B cell (primary cell): ENCODE results near the gene CHCHD3. TPM values are rescaled to one million over a fixed set of nuclear protein-coding genes. Genes with fewer than 3 reads are reported as not detected.
A peak's percentile ranks its signal among the peaks of the same experiment; 100 is the strongest.

Source experiments
- ATAC-seq: fragments of 200-7000 bp; cut with Tn5 transposase; one replicate; pipeline ENCODE4 v1.10.0; 2021; ENCODE audit warnings: low read depth, mild to moderate bottlenecking, moderate number of reproducible peaks, moderate library complexity
- CTCF ChIA-PET: fragments of 350-600 bp; sonication (Branson Sonifier 250); formaldehyde crosslinking; loops from one replicate; lab custom pipeline; 2021; ENCODE audit warnings: antibody characterized with exemption, inconsistent platforms; lab: Charles Lee
- POLR2A ChIA-PET: fragments of 350-600 bp; sonication (Branson Sonifier 250); formaldehyde crosslinking; loops from one replicate; lab custom pipeline; 2021; ENCODE audit warnings: antibody characterized with exemption; lab: Charles Lee
- DNase-seq: peaks from one replicate; pipeline ENCODE4 v3.0.0; 2013
- H2AFZ ChIP-seq: 2 replicates; pipeline ENCODE4 v1.6.1; 2012; ENCODE audit warnings: mild to moderate bottlenecking, low read depth, low read length; ENCODE audit not compliant: insufficient read depth, poor library complexity, severe bottlenecking
- H3K27ac ChIP-seq, 2 donors: 1 replicate in 1 of 2; 2 replicates in 1 of 2; pipeline ENCODE4 v1.5.1; 2012 to 2013; ENCODE audit warnings: low read length in 2 of 2, mild to moderate bottlenecking in 2 of 2, moderate library complexity in 1 of 2
- H3K27me3 ChIP-seq, 4 experiments: fragments of 200-600 bp in 1 of 4; sonication (generic) in 1 of 4; replicated peaks in 1 of 4; 1 replicate in 2 of 4; 2 replicates in 2 of 4; pipeline versions ENCODE4 v1.6.1 to v1.7.0; 2013 to 2016; ENCODE audit warnings: low read length in 3 of 4, mild to moderate bottlenecking in 2 of 4, mixed read lengths in 1 of 4, moderate library complexity in 1 of 4; ENCODE audit not compliant: insufficient read depth in 4 of 4, control insufficient read depth in 3 of 4; ENCODE audit errors: control extremely low read depth in 1 of 4
- H3K36me3 ChIP-seq, 2 experiments: replicated peaks in 1 of 2; 1 replicate in 1 of 2; 2 replicates in 1 of 2; pipeline versions ENCODE4 v1.6.1 to v1.7.1; 2013; ENCODE audit warnings: low read length in 1 of 2; ENCODE audit not compliant: insufficient read depth in 2 of 2, control insufficient read depth in 1 of 2; ENCODE audit errors: control extremely low read depth in 1 of 2, extremely low read depth in 1 of 2
- H3K4me1 ChIP-seq, 2 donors: fragments of 200-600 bp in 1 of 2; sonication (generic) in 1 of 2; 1 replicate in 1 of 2; 2 replicates in 1 of 2; pipeline versions ENCODE4 v1.5.1 to v1.6.1; 2013 to 2017; ENCODE audit warnings: low read length in 2 of 2; ENCODE audit not compliant: control insufficient read depth in 2 of 2, insufficient read depth in 2 of 2
- H3K4me2 ChIP-seq: replicated peaks from 2 replicates; pipeline ENCODE3; 2012; ENCODE audit warnings: mild to moderate bottlenecking, low read depth, low read length; ENCODE audit not compliant: poor library complexity, severe bottlenecking
- H3K4me3 ChIP-seq, 5 experiments: fragments of 200-600 bp in 1 of 5; sonication (generic) in 1 of 5; 1 replicate in 3 of 5; 2 replicates in 2 of 5; pipeline versions ENCODE4 v1.5.1 to v1.7.0; 2011 to 2016; ENCODE audit warnings: low read length in 4 of 5, mild to moderate bottlenecking in 4 of 5, low read depth in 2 of 5, control low read depth in 1 of 5, moderate library complexity in 1 of 5; ENCODE audit not compliant: insufficient read depth in 1 of 5; ENCODE audit errors: control extremely low read depth in 1 of 5, extremely low read depth in 1 of 5
- H3K79me2 ChIP-seq: fragments of 200-600 bp; sonication (generic); one replicate; pipeline ENCODE4 v1.6.0; 2016; ENCODE audit warnings: low read length; ENCODE audit not compliant: control insufficient read depth, insufficient read depth
- H3K9ac ChIP-seq: fragments of 200-600 bp; sonication (generic); 2 replicates; pipeline ENCODE4 v1.6.1; 2017; ENCODE audit warnings: mild to moderate bottlenecking, low read length, moderate library complexity
- H3K9me3 ChIP-seq, 3 donors: one replicate each; pipeline versions ENCODE4 v1.6.1 to v1.7.1; 2013; ENCODE audit warnings: low read length in 2 of 3; ENCODE audit not compliant: control insufficient read depth in 2 of 3, insufficient read depth in 1 of 3; ENCODE audit errors: control extremely low read depth in 1 of 3
- H4K20me1 ChIP-seq: 2 replicates; pipeline ENCODE4 v1.6.0; 2012; ENCODE audit warnings: mild to moderate bottlenecking, low read length; ENCODE audit not compliant: insufficient read depth, control insufficient read depth, poor library complexity, severe bottlenecking
- H3K27ac Mint-ChIP-seq: one replicate; pipeline ENCODE4 v1.8.0; 2021; ENCODE audit warnings: mixed read lengths
- H3K27me3 Mint-ChIP-seq: one replicate; pipeline ENCODE4 v1.8.0; 2021; ENCODE audit warnings: mixed read lengths
- H3K4me1 Mint-ChIP-seq: one replicate; pipeline ENCODE4 v1.8.0; 2021; ENCODE audit warnings: mixed read lengths
- H3K4me3 Mint-ChIP-seq: one replicate; pipeline ENCODE4 v1.8.0; 2021; ENCODE audit warnings: mixed read lengths
- H3K9me3 Mint-ChIP-seq: one replicate; pipeline ENCODE4 v1.8.0; 2022; ENCODE audit warnings: mixed read lengths; ENCODE audit not compliant: insufficient read depth
- CTCF ChIP-seq: fragments of 200-600 bp; IDR thresholded peaks from one replicate; pipeline ENCODE4 v1.8.0; 2022; ENCODE audit warnings: antibody characterized with exemption, mild to moderate bottlenecking
- EZH2 ChIP-seq: IDR thresholded peaks from 2 replicates; pipeline ENCODE4 v1.6.1; 2012; ENCODE audit warnings: borderline replicate concordance, low read depth, mild to moderate bottlenecking, moderate library complexity, low read length; ENCODE audit not compliant: insufficient read depth, poor library complexity, severe bottlenecking
- WGBS: methylation state at CpG from one replicate; pipeline ENCODE4 v1.1.5; 2013; ENCODE audit warnings: missing lambda C conversion rate; ENCODE audit not compliant: insufficient coverage; 5-methylcytosine and 5-hydroxymethylcytosine counted together
- intact Hi-C: fragments of 100-400 bp; cut with micrococcal nuclease; formaldehyde crosslinking; loops from one replicate; pipeline ENCODE4 v1.10.0; 2022
- polyA plus RNA-seq: library from polyadenylated mRNA; depleted of rRNA; stranded (reverse); fragments of >200 nt; gene quantifications from 2 replicates; pipeline ENCODE4 v1.2.3, GENCODE V29; 2012
- total RNA-seq, 2 donors: library from RNA; stranded (reverse); fragments of 120-200 nt in 1 of 2; gene quantifications; 1 replicate in 1 of 2; 2 replicates in 1 of 2; pipeline versions ENCODE4 v1.2.3 to v1.2.4, GENCODE V29; 2013 to 2022

CHCHD3 gene
- total and polyA plus RNA-seq, 2 donors (not counting 1 experiment from before 2014, with no cell fraction given), result 20.1 to 38.4 TPM

- H3K4me1 ChIP-seq, result peaks cover 12 to 13% of the 10 kb centered on the region in 2 donors
- peaks cover 13% of the 10 kb centered on the region for H4K20me1 ChIP-seq
- DNase-seq, result peak; percentile 9
- peaks cover 60% of the 10 kb centered on the region for H3K79me2 ChIP-seq
- H3K27ac Mint-ChIP-seq, result no peak overlapping the region
- H3K9me3 Mint-ChIP-seq, result no peaks in the 10 kb centered on the region
- no peak overlapping the region for H3K4me2 ChIP-seq
- H3K27me3 ChIP-seq, result no peaks in the 10 kb centered on the region
- H3K4me3 ChIP-seq, result no peak overlapping the region
- H3K4me1 Mint-ChIP-seq, result peaks cover 36% of the 10 kb centered on the region
- H3K4me3 Mint-ChIP-seq, result no peak overlapping the region
- no peak overlapping the region for H2AFZ ChIP-seq
- no peaks in the 10 kb centered on the region for H3K27me3 Mint-ChIP-seq
- POLR2A ChIA-PET, result no interaction called here
- no peak for TF ChIP-seq CTCF
- no peak for TF ChIP-seq EZH2
- H3K9me3 ChIP-seq, result no peaks in the 10 kb centered on the region
- peaks cover 0 to 3% of the 10 kb centered on the region in 2 experiments for H3K36me3 ChIP-seq
- no peak overlapping the region for H3K9ac ChIP-seq
- WGBS, result 100% methylated on average over 4 of the region's 6 CpGs
- intact Hi-C loops, result no loop called here
- no peak for ATAC-seq
- CTCF ChIA-PET, result no interaction called here
- H3K27ac ChIP-seq, result no peak overlapping the region
Observed at GRCh38 chr7:133060004-133060403, 21.9 kb downstream of the CHCHD3 start.

- Histone ChIP-seq H3K4me1 (peaks cover 12 to 13% of the 10 kb centered on the region in 2 donors), H3K4me2 (no peak overlapping the region), H2AFZ (no peak overlapping the region), H3K4me3 (no peak overlapping the region), H3K9me3 (no peaks in the 10 kb centered on the region), H4K20me1 (peaks cover 18% of the 10 kb centered on the region), H3K27ac (no peak overlapping the region), H3K79me2 (peaks cover 66% of the 10 kb centered on the region), H3K27me3 (no peaks in the 10 kb centered on the region), H3K36me3 (peaks cover 3% of the 10 kb centered on the region in 2 experiments), H3K9ac (no peak overlapping the region)
- Mint-ChIP-seq H3K27me3 (no peaks in the 10 kb centered on the region), H3K4me1 (peaks cover 36% of the 10 kb centered on the region), H3K27ac (no peak overlapping the region), H3K4me3 (peak overlapping the region; percentile 13), H3K9me3 (no peaks in the 10 kb centered on the region)
- no peak for ATAC-seq
- DNase-seq, result no peak
- 65% methylated on average over 2 of the region's 6 CpGs for WGBS
- TF ChIP-seq EZH2 (no peak), CTCF (no peak)
- ChIA-PET POLR2A (no interaction called here), CTCF (no interaction called here)
- intact Hi-C loops, result no loop called here
Observed at GRCh38 chr7:133059263-133059662, 22.6 kb downstream of the CHCHD3 start.
